ENCODE measurements around the gene CA11. TPM values are rescaled to one million over a fixed set of nuclear protein-coding genes. Genes with fewer than 3 reads are reported as not detected.

The CA11 gene
- total RNA-seq, 4 donors from 2014 or later = 4.6 to 13.4 (median 6.3) TPM

DNA sequence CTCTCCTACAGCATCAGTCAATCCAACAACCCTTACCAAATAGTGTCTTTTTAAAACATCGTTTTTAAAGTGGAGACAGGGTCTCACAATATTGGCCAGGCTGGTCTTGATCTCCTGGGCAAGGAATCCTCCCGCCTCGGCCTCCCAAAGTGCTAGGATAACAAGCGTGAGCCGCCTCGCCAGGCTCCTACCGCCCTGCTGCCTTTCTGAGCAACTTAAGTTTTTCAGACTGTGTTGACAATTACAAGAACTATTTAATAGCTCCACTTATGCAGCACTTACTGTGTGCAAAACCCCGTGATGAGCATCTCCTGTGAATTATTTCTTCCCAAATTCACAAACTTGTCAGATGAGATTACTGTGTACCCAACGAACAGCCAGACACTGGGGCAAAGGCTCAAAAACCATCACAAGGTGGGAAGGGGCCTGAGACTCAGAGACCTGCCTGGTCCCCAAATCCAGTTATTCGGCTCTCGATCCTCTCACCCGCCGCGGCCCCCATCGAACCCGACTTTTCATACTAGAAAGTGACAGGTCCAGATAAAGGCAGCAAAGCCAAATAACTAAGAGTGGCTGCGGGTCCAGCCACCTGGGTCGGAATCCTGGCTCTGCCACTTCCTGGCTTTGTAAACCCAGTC lies 27.6 kb downstream of the CA11 start:
- no peaks in the 10 kb centered on the region for H3K27me3 ChIP-seq
- intact Hi-C loops (cut with DNase I) = no loop called here
- H3K36me3 ChIP-seq = peaks cover 25 to 26% of the 10 kb centered on the region in 2 donors
- no peaks in the 10 kb centered on the region for H3K9me3 ChIP-seq
- TF ChIP-seq POLR2A (IDR thresholded peaks at IDR 0.05) = no peak
- TF ChIP-seq, protein P1, sequence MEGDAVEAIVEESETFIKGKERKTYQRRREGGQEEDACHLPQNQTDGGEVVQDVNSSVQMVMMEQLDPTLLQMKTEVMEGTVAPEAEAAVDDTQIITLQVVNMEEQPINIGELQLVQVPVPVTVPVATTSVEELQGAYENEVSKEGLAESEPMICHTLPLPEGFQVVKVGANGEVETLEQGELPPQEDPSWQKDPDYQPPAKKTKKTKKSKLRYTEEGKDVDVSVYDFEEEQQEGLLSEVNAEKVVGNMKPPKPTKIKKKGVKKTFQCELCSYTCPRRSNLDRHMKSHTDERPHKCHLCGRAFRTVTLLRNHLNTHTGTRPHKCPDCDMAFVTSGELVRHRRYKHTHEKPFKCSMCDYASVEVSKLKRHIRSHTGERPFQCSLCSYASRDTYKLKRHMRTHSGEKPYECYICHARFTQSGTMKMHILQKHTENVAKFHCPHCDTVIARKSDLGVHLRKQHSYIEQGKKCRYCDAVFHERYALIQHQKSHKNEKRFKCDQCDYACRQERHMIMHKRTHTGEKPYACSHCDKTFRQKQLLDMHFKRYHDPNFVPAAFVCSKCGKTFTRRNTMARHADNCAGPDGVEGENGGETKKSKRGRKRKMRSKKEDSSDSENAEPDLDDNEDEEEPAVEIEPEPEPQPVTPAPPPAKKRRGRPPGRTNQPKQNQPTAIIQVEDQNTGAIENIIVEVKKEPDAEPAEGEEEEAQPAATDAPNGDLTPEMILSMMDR (IDR thresholded peaks at IDR 0.05) = no peak
- WGBS, 2 donors = 2% methylated on average over 11 to 16 of the region's 18 CpGs
- H3K4me3 ChIP-seq (replicated peaks in 1 of 3) = peak overlapping the region; percentile 58 to 88 (median 81)
- H3K4me1 ChIP-seq = peaks cover 17 to 30% of the 10 kb centered on the region in 2 donors
- peak in 1 of 2 donors; percentile 16 for DNase-seq
- peak overlapping the region; percentile 80 to 91 (median 82) for H3K27ac ChIP-seq

DNA sequence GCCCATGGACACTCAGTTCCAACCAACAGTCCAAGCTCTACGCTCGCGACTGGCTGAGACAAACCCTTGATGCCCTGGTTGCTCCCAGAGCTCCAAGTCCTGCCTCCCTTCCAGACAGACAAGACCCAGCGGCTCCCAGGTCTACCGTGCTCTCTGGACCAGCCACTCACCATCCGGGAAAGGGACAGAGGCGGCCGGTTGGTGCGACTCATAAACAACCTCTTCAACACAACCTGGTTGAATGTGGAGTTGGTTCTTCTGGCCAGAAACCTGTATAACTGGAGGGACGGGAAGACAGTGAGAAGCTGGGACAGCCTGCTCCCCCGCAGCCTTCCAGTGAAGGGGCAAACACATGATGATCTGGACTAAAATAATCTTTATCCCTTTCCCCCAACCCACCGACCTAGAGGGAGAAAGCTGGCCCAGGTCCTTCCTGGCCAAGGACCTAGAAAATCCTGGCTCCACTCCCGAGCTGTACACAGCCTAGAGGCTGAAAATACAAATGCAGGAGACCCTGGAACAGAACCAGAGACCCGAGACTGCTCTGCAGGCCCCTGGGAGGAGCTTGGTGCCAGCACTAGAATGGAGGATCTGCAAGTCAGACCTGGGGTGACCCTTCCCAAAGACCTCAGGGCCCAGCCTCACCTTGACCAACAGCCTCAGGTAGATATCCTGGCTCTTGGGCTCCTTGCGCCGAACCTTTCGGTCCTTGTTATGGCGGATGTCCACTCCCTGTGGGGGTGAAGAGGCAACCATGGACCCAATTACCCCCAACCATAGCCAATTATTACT lies 28.6 kb downstream of the CA11 start:
- intact Hi-C loops (cut with DNase I) = no loop called here
- peaks cover 15 to 27% of the 10 kb centered on the region in 2 donors for H3K4me1 ChIP-seq
- peaks cover 25 to 26% of the 10 kb centered on the region in 2 donors for H3K36me3 ChIP-seq
- H3K27me3 ChIP-seq = no peaks in the 10 kb centered on the region
- peak in 1 of 2 donors; percentile 18 for DNase-seq
- TF ChIP-seq, protein P1 (IDR thresholded peaks at IDR 0.05) = no peak
- no peak for TF ChIP-seq POLR2A (IDR thresholded peaks at IDR 0.05)
- 63 to 67% methylated on average over 16 to 18 of the region's 18 CpGs for WGBS, 2 donors
- peak overlapping the region in 1 of 3 donors; percentile 58 for H3K4me3 ChIP-seq (replicated peaks in 1 of 3)
- peak overlapping the region in 1 of 3 donors; percentile 82 for H3K27ac ChIP-seq
- no peaks in the 10 kb centered on the region for H3K9me3 ChIP-seq

- TF ChIP-seq POLR2A (IDR thresholded peaks at IDR 0.05) = no peak
- Histone ChIP-seq H3K9me3 (no peaks in the 10 kb centered on the region), H3K36me3 (peaks cover 25 to 26% of the 10 kb centered on the region in 2 donors), H3K4me3 (replicated peaks in 1 of 3) (no peak overlapping the region), H3K27me3 (no peaks in the 10 kb centered on the region), H3K27ac (no peak overlapping the region), H3K4me1 (peaks cover 15 to 27% of the 10 kb centered on the region in 2 donors)
- no peak for DNase-seq
- intact Hi-C loops (cut with DNase I) = no loop called here
- 80 to 87% methylated on average over 10 to 12 of the region's 12 CpGs for WGBS, 2 donors
These were observed 29.4 kb downstream of the CA11 start for GRCh38 chr19:48616491-48617056.

GRCh38 chr19:48616041-48616436 lies 29.9 kb downstream of the CA11 start:
- Histone ChIP-seq H3K4me1 (peaks cover 15 to 27% of the 10 kb centered on the region in 2 donors), H3K9me3 (no peaks in the 10 kb centered on the region), H3K4me3 (replicated peaks in 1 of 3) (no peak overlapping the region), H3K27me3 (no peaks in the 10 kb centered on the region), H3K27ac (no peak overlapping the region), H3K36me3 (peaks cover 25 to 26% of the 10 kb centered on the region in 2 donors)
- 82 to 90% methylated on average over 7 to 10 of the region's 16 CpGs for WGBS, 2 donors
- no peak for DNase-seq
- intact Hi-C loops (cut with DNase I) = no loop called here
- TF ChIP-seq POLR2A (IDR thresholded peaks at IDR 0.05) = no peak
- TF ChIP-seq, protein P1 (IDR thresholded peaks at IDR 0.05) = no peak

- peaks cover 25 to 26% of the 10 kb centered on the region in 2 donors for H3K36me3 ChIP-seq
- 74 to 81% methylated on average over 18 to 19 of the region's 19 CpGs for WGBS, 2 donors
- H3K27me3 ChIP-seq = no peaks in the 10 kb centered on the region
- no peak for DNase-seq
- intact Hi-C loops (cut with DNase I) = no loop called here
- H3K9me3 ChIP-seq = no peaks in the 10 kb centered on the region
- peaks cover 15 to 27% of the 10 kb centered on the region in 2 donors for H3K4me1 ChIP-seq
- no peak for TF ChIP-seq POLR2A (IDR thresholded peaks at IDR 0.05)
- TF ChIP-seq, protein P1 (IDR thresholded peaks at IDR 0.05) = no peak
- no peak overlapping the region for H3K27ac ChIP-seq
- H3K4me3 ChIP-seq (replicated peaks in 1 of 3) = no peak overlapping the region
These were observed 30.6 kb downstream of the CA11 start for GRCh38 chr19:48615231-48616040.
